GM19468 (cell line): ENCODE results near the gene DOCK4.

Experiments
- ATAC-seq: cut with Tn5 transposase; IDR thresholded peaks from one replicate; pipeline ENCODE4 v1.9.1; 2021; ENCODE audit warnings: mild to moderate bottlenecking, moderate library complexity, moderate number of reproducible peaks; ENCODE audit not compliant: unreplicated experiment; ENCODE audit errors: extremely low read depth

The DOCK4 gene

DNA sequence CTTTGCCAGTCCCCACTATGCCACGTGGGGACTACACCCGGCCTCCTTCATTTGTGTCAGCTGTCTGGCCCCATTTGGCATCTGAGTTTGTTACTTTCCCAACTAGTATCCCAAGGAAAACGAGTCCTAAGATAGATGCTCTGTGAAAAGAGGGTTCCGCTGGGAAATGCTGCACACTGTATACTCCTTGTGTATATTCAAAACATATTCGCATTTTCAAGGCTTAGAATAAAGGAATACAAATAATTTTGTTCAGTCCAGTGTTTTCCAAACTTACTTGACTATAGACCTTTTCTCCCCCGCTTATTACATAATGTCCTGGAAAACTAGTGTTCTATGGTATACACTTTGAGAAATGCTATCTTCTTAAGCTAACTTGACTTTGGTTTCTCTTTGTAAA lies 476.1 kb downstream of the DOCK4 start:
- ATAC-seq, result no peak

DNA sequence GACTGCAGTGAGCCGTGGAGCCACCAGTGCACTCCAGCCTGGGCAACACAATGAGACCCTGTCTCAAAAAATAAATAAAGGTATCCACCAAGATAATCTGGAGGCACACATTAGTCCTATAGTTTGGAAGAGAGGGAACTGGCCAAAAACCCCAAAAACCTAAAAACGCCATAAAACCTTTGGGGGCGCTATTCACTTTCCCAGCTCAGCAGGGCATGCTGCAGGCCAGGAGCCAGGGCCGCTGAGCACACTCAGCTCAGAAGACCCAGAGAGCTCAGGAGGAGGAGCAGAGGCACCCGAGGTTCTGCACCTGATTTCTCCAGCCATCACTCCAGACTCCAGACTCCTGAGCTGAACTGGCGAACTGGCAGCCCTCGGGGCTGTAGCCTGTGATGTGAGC lies 476.7 kb downstream of the DOCK4 start:
- no peak for ATAC-seq

DNA sequence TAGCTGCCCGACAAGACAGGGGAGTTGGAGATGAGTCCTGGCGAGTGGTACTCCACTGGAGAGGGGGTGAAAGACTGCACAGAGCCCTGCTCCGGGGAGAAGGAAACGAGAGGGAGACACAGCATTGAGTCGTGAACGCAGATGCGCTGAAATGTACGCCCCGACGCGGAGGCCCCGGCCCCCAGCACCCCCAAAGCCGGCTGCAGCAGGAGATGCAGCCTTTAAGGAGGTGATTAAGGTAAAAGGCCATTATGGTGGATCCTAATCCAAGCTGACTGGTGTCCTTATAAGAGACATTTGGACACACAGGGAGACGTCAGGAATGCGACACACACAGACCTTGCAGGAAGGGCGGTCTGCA lies 477.6 kb downstream of the DOCK4 start:
- ATAC-seq, result no peak

DNA sequence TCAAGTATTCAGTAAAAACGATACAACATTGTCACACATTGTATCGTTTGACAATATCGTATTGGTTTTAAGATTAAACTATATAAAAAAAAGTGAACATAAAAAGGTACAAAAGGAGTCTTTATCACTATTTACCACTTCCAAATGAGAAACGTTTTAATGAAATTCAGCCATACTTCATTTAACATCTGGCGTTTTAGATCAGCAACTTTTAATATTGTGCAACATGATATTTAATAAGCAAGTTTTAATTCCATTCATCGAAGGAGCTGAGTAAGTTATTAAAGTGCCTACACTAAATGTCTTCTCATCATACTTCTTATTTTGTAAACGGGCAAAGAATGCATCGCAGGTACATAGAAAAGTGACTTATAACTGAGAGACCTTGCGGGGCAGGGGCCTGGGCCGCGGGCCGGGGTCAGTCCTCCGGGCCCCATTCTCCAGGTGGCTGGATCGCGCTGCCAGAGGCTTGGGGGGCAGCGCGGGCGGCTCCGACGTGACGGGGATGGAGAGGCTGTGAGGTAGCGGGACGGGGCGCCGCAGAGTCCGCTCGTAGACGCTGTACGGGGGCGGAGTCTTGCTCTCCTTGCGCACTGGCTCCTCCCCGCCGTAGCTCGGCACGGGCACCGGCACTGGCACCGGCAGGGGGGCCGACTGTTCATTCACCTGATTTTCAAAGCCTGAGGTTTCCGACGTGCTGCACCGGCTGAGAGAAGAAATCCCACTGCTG lies 478.1 kb downstream of the DOCK4 start:
- no peak for ATAC-seq

DNA sequence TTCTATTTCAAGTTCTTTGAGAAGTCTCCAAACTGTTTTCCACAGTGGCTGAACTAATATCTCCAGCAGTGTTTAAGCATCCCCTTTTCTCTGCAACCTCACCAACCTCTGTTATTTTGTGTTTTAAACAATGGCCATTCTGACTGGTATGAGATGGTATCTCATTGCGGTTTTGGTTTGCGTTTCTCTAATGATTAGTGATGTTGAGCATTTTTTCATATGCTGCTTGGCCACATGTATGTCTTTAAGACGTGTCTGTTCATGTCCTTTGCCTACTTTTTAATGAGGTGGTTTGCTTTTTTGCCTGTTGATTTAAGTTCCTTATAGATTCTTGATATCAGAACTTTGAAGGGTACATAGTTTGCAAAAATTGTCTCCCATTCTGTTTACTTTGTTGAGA lies 487.3 kb downstream of the DOCK4 start:
- no peak for ATAC-seq

DNA sequence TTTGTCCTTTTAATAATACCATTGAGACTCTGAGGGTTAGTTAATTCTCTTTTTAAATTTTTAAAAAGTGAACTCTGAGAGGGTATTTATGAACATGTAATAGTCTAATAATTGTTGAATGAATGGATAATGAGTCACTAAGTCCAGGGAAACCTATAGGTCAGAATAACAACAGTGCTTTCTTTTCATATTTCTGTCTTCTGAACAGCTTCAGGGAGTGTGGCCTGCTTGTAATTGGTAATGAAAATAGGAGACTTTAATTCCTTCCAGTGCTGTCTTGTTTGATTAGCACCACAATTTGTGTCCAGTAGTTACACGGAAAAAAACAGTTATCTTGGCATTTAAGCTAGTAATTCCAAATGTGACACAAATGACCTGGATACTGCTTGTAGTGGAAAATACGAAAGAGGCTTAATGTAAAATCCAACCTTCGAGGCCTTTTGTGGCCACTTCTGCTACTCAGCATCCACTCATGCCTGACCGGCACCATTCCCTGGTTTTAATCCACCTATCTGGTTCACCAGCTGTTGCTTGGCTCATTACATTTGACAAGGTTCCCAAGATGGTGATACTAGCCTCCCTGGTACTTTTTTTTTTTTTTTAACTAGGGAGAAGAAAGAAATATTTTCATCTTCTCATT lies 494.7 kb downstream of the DOCK4 start:
- no peak for ATAC-seq

- ATAC-seq, result no peak
Measured at GRCh38 chr7:111710839-111711380, 495.3 kb downstream of the DOCK4 start.

GRCh38 chr7:111708072-111708471 lies 498.1 kb downstream of the DOCK4 start:
- ATAC-seq, result no peak

DNA sequence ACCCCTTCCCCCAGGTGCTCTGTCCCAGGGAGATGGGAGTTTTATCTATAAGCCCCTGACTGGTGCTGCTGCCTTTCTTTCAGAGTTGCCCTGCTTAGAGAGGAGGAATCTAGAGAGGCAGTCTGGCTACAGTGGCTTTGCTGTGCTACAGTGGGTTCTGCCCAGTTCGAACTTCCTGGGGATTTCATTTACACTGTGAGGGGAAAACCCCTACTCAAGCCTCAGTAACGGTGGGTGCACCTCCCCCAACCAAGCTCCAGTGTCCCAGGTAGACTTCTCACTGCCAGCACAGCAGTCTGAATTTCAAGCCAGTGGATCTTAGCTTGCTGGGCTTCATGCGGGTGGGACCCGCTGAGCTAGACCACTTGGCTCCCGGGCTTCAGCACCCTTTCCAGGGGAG lies 500.4 kb downstream of the DOCK4 start:
- no peak for ATAC-seq

GRCh38 chr7:111697771-111698170 lies 508.4 kb downstream of the DOCK4 start:
- ATAC-seq, result no peak

DNA sequence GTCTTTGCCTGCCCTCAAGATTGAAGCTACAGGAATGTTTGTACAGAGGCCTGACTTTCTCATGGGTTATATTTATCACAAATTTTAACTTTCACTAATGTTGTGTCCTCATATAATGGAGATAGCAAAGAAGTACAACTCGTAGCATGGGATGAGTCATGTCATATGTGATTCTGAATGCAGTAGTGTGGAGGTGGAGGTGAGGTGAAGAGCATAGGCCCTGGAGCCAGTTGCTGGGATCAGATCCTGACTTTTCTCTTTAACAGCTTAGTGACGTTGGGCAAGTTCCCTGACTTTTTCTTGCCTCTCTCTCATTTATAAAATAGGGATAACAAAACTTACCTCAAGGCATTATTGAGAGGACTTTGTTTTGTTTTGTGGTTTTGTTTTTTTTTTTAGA lies 511.8 kb downstream of the DOCK4 start:
- ATAC-seq, result no peak

DNA sequence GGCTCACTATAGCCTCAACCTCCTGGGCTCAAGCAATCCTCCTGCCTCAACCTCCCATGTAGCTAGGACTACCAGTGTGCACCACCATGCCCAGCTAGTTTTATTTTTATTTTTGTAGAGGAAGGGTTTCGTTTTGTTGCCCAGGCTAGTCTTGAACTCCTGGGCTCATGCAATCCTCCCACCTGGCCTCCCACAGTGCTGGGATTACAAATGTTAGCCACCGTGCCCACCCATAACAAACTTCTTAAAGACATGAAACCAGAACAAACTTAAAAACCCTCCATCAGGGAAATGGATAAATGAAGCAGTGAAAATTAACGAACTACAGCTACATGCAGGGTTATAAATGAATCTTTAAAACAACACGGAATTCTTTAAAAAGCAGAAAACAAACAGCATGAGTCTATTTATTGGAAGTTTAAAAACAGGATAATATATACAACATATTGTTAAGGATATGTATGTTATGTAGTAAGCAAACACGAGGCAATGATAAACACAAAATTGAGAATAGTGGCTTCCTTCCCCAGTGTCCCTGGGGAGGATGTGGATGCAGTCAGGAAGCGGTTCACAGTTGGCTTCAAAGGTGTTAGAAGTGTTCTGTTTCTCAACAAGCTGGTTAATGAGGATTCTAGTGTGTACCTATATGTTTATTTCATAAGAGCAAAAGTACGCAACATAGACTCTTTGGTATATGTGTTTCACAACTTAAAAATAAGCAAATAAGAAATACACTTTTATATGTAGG lies 515.7 kb downstream of the DOCK4 start:
- no peak for ATAC-seq

GRCh38 chr7:111685349-111685748 lies 520.9 kb downstream of the DOCK4 start:
- no peak for ATAC-seq

- ATAC-seq, result no peak
Measured at GRCh38 chr7:111682588-111683340, 523.4 kb downstream of the DOCK4 start.

GRCh38 chr7:111681242-111681641 lies 525.0 kb downstream of the DOCK4 start:
- ATAC-seq, result no peak

- ATAC-seq, result no peak
Measured at GRCh38 chr7:111678986-111679385, 527.2 kb downstream of the DOCK4 start.

DNA sequence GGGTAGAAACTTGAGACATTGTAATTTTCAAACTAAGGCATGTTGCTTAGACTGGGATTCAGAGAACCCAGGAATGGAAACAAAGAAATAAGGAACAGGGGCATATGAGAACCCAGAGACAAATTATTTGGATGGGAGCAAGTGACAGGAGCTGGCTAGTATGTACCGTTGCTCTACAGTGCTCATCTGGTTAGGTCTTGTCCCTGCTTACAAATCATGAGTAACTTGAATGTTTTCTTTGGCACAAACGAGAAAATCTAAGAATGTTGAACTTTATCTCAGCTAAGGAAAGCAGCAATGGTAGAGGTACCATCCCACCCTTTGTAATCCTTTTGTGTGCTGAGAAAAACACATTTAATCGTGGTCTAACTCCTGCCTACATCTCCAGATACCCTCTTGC lies 527.9 kb downstream of the DOCK4 start:
- no peak for ATAC-seq

DNA sequence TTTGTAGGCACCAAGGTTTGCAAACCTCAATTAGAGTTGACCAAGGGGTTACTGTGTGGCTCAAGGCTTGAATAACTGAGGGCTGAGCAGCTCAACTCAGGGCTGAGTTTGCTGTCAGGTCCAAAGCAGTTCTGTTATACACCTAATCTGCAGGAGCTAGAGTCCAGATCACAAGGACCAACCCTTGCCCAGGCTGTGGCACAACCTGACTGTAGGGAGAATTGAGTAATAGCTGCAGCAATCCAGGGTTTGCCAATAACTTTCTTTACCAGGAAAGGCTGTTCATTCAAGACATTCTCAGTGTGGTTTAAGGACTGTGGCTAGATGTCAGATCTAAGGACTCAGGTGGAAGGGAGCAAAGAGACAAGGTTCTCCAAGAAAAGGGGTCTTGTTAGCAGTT lies 528.4 kb downstream of the DOCK4 start:
- no peak for ATAC-seq

DNA sequence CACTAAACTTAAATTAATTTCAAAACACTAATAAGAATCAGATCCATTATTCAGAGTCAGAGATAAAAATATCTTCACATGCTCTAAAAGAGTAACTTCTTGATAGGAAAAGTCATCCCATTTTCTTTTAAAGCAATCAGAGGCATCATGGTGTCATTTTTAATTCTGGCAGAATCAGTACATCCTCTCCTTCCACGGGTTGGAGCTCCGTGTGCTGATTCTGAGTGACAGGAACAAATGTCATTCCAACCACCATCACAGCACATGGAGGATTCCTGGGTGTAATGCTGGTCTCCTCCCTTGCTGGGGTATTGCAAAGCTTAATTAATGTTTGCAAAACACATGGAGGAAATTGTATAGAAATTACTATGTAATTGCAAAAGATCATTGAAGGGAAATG lies 529.4 kb downstream of the DOCK4 start:
- no peak for ATAC-seq
